Liver (tissue), 9 donors: ENCODE measurements around the gene PLA1A. TPM values are rescaled to one million over a fixed set of nuclear protein-coding genes. Genes with fewer than 3 reads are reported as not detected.

Source experiments
- DNase-seq: peaks from one replicate; pipeline ENCODE4 v3.0.0-alpha.2; 2017; ENCODE audit warnings: low spot score
- H3K27ac ChIP-seq, 2 donors: one replicate each; pipeline ENCODE4 v1.7.0; 2013; ENCODE audit warnings: inconsistent platforms in 2 of 2, low read length in 2 of 2, control low read depth in 1 of 2, low read depth in 1 of 2, mild to moderate bottlenecking in 1 of 2
- H3K27me3 ChIP-seq, 4 donors: one replicate each; pipeline versions ENCODE4 v1.6.1 to v1.7.0; 2013; ENCODE audit warnings: low read length in 3 of 4, inconsistent platforms in 1 of 4, mild to moderate bottlenecking in 1 of 4, moderate library complexity in 1 of 4; ENCODE audit not compliant: control insufficient read depth in 4 of 4, insufficient read depth in 4 of 4
- H3K36me3 ChIP-seq, 4 donors: one replicate each; pipeline versions ENCODE4 v1.6.1 to v1.7.0; 2013; ENCODE audit warnings: low read length in 3 of 4, mild to moderate bottlenecking in 3 of 4, low read depth in 1 of 4, moderate library complexity in 1 of 4; ENCODE audit not compliant: control insufficient read depth in 4 of 4, insufficient read depth in 3 of 4
- H3K4me1 ChIP-seq, 4 donors: one replicate each; pipeline versions ENCODE4 v1.6.1 to v1.7.0; 2013; ENCODE audit warnings: low read length in 3 of 4, mild to moderate bottlenecking in 3 of 4, moderate library complexity in 1 of 4; ENCODE audit not compliant: control insufficient read depth in 4 of 4, insufficient read depth in 4 of 4
- H3K4me3 ChIP-seq, 3 donors: one replicate each; pipeline versions ENCODE4 v1.6.1 to v1.7.0; 2013; ENCODE audit warnings: low read length in 3 of 3, control low read depth in 1 of 3, low read depth in 1 of 3, mild to moderate bottlenecking in 1 of 3
- H3K9ac ChIP-seq, 2 donors: one replicate each; pipeline ENCODE4 v1.7.0; 2013; ENCODE audit warnings: low read length in 2 of 2, mild to moderate bottlenecking in 2 of 2, moderate library complexity in 2 of 2, control low read depth in 1 of 2, low read depth in 1 of 2
- H3K9me3 ChIP-seq, 4 donors: one replicate each; pipeline versions ENCODE4 v1.6.1 to v1.7.0; 2013; ENCODE audit warnings: low read length in 3 of 4; ENCODE audit not compliant: control insufficient read depth in 4 of 4
- EGR1 ChIP-seq, 2 donors: IDR thresholded peaks; 2 replicates each; pipeline ENCODE4 v1.6.1; 2016 to 2018; ENCODE audit warnings: antibody characterized with exemption in 2 of 2, low read depth in 2 of 2
- FOXA1 ChIP-seq: IDR thresholded peaks from 2 replicates; pipeline ENCODE4 v1.6.1; 2016; ENCODE audit warnings: antibody characterized with exemption
- FOXA2 ChIP-seq: IDR thresholded peaks from 2 replicates; pipeline ENCODE4 v1.6.1; 2016; ENCODE audit warnings: antibody characterized with exemption
- GABPA ChIP-seq, 2 donors: IDR thresholded peaks in 1 of 2; conservative IDR thresholded peaks in 1 of 2; 2 replicates each; pipeline ENCODE4 v1.6.1; 2016; ENCODE audit warnings: antibody characterized with exemption in 2 of 2, mild to moderate bottlenecking in 1 of 2, moderate library complexity in 1 of 2
- HNF4A ChIP-seq, 2 donors: conservative IDR thresholded peaks; 2 replicates each; pipeline ENCODE4 v1.6.1; 2016; ENCODE audit warnings: antibody characterized with exemption in 2 of 2, mild to moderate bottlenecking in 2 of 2
- HNF4G ChIP-seq: IDR thresholded peaks from 2 replicates; pipeline ENCODE4 v1.6.1; 2016; ENCODE audit warnings: antibody characterized with exemption
- JUND ChIP-seq, 2 donors: IDR thresholded peaks; 2 replicates each; pipeline ENCODE4 v1.6.1; 2016; ENCODE audit warnings: antibody characterized with exemption in 2 of 2
- MAX ChIP-seq: IDR thresholded peaks from 2 replicates; pipeline ENCODE4 v1.6.1; 2016; ENCODE audit warnings: antibody characterized with exemption
- NR2F2 ChIP-seq: IDR thresholded peaks from 2 replicates; pipeline ENCODE4 v1.6.1; 2016; ENCODE audit warnings: antibody characterized with exemption
- RAD21 ChIP-seq, 2 donors: IDR thresholded peaks; 2 replicates each; pipeline ENCODE4 v1.6.1; 2016; ENCODE audit warnings: antibody characterized with exemption in 2 of 2, mild to moderate bottlenecking in 2 of 2
- RXRA ChIP-seq, 2 donors: IDR thresholded peaks; 2 replicates each; pipeline ENCODE4 v1.6.1; 2017 to 2018; ENCODE audit warnings: antibody characterized with exemption in 2 of 2, mild to moderate bottlenecking in 1 of 2
- SP1 ChIP-seq: IDR thresholded peaks from 2 replicates; pipeline ENCODE4 v1.6.1; 2018; ENCODE audit warnings: antibody characterized with exemption, mild to moderate bottlenecking
- TAF1 ChIP-seq: conservative IDR thresholded peaks from 2 replicates; pipeline ENCODE4 v1.6.1; 2016; ENCODE audit warnings: antibody characterized with exemption, mild to moderate bottlenecking
- YY1 ChIP-seq: IDR thresholded peaks from 2 replicates; pipeline ENCODE4 v1.6.1; 2016; ENCODE audit warnings: antibody characterized with exemption, mild to moderate bottlenecking
- WGBS: extraction: QIAGEN DNeasy Blood & Tissue Kit; methylation state at CpG from one replicate; pipeline ENCODE4 v1.1.7; 2013; 5-methylcytosine and 5-hydroxymethylcytosine counted together
- polyA plus RNA-seq, 2 donors: library from polyadenylated mRNA; stranded (reverse) in 1 of 2; unstranded in 1 of 2; fragments of 200-250 nt in 1 of 2; fragments of >200 nt in 1 of 2; fragmentation: Nextera tagmentation in 1 of 2; extraction: Ambion mirVana in 1 of 2; gene quantifications; one replicate each; pipeline versions ENCODE4 v1.2.1 to v1.2.3, GENCODE V29; 2013 to 2015
- total RNA-seq, 2 donors: library from RNA; depleted of rRNA; stranded (reverse); fragments of >200 nt; gene quantifications; one replicate each; pipeline ENCODE4 v1.2.3, GENCODE V29; 2014
- TF ChIP-seq, protein P1 (sequence below): IDR thresholded peaks from 2 replicates; pipeline ENCODE4 v1.6.1; 2016; ENCODE audit warnings: antibody characterized with exemption, mild to moderate bottlenecking
- TF ChIP-seq, protein P2 (sequence below): fragments of 150-350 bp; IDR thresholded peaks from 2 replicates; pipeline ENCODE4 v1.5.1; 2017; ENCODE audit warnings: improper control_type of control experiment, low read depth, low read length; ENCODE audit not compliant: missing input control
- TF ChIP-seq, protein P3 (sequence below): IDR thresholded peaks from 2 replicates; pipeline ENCODE4 v1.6.1; 2016; ENCODE audit warnings: antibody characterized with exemption
- donor health status: healthy.
- donor health status: healthy.
- donor health status: healthy.
- donor health status: healthy.
- donor health status: healthy.

Gene PLA1A, protein sequence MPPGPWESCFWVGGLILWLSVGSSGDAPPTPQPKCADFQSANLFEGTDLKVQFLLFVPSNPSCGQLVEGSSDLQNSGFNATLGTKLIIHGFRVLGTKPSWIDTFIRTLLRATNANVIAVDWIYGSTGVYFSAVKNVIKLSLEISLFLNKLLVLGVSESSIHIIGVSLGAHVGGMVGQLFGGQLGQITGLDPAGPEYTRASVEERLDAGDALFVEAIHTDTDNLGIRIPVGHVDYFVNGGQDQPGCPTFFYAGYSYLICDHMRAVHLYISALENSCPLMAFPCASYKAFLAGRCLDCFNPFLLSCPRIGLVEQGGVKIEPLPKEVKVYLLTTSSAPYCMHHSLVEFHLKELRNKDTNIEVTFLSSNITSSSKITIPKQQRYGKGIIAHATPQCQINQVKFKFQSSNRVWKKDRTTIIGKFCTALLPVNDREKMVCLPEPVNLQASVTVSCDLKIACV
- total RNA-seq = 10 to 100 TPM in 1 of 2 donors, 1 to 10 TPM in 1; 6.0 to 63.9 TPM
- polyA plus RNA-seq = 10 to 100 TPM; 30.6 to 35.4 TPM

DNA sequence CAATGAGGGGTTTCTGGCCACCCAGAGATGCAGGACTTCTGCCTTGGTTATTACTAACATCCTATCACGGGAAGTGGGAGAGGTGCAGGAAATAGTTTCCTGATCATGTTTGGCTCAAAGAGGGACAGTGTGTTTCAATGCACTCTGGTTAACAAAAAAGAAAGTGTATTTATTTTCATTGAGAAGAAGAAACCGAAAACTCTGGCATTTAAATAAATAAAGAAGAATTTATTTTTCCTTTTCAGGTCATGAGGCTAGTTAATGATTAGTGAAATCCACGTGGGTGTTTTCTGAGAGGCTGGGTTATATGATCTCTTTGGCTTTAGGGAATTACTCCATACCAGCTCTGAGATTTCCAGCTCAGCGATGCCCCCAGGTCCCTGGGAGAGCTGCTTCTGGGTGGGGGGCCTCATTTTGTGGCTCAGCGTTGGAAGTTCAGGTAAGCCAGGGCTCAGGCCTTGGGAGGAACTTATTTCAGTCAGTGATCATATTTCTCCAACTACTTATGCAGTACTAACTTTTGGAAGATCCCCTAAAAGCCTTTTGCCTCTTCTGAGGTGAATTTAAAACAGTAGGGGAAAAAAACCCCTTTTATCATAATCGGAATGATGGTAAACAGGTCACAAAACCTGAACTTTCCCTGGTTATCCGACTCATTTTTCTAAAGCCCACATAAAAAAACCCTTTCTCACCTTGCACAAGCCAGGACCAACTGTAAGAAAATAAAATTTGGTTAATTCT, at the start of gene PLA1A:
TSS of gene PLA1A (plus strand) at position 338 of the 741 bp plus-strand sequence. CDS start at position 367, 29 bp downstream.
- Histone ChIP-seq H3K4me3 (peak within 1 kb of the TSS; percentile 33 to 58 (median 34)), H3K9me3 (no peaks in the 10 kb centered on the region), H3K9ac (peak within 1 kb of the TSS; percentile 14 to 78), H3K36me3 (no peaks in the 10 kb centered on the region), H3K4me1 (peaks cover 2 to 42% (median 24%) of the 10 kb centered on the region in 4 donors), H3K27ac (peak within 1 kb of the TSS; percentile 78 to 86), H3K27me3 (no peaks in the 10 kb centered on the region)
- 28% methylated on average over 7 of the region's 7 CpGs for WGBS
- no peak for TF ChIP-seq FOXA1
- TF ChIP-seq RAD21 (IDR thresholded peaks at IDR 0.05) = peak; percentile 25 to 31
- TF ChIP-seq YY1 = peak; percentile 56
- TF ChIP-seq, protein P1, sequence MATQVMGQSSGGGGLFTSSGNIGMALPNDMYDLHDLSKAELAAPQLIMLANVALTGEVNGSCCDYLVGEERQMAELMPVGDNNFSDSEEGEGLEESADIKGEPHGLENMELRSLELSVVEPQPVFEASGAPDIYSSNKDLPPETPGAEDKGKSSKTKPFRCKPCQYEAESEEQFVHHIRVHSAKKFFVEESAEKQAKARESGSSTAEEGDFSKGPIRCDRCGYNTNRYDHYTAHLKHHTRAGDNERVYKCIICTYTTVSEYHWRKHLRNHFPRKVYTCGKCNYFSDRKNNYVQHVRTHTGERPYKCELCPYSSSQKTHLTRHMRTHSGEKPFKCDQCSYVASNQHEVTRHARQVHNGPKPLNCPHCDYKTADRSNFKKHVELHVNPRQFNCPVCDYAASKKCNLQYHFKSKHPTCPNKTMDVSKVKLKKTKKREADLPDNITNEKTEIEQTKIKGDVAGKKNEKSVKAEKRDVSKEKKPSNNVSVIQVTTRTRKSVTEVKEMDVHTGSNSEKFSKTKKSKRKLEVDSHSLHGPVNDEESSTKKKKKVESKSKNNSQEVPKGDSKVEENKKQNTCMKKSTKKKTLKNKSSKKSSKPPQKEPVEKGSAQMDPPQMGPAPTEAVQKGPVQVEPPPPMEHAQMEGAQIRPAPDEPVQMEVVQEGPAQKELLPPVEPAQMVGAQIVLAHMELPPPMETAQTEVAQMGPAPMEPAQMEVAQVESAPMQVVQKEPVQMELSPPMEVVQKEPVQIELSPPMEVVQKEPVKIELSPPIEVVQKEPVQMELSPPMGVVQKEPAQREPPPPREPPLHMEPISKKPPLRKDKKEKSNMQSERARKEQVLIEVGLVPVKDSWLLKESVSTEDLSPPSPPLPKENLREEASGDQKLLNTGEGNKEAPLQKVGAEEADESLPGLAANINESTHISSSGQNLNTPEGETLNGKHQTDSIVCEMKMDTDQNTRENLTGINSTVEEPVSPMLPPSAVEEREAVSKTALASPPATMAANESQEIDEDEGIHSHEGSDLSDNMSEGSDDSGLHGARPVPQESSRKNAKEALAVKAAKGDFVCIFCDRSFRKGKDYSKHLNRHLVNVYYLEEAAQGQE = peak; percentile 63
- peak; percentile 82 for TF ChIP-seq TAF1
- peak; percentile 51 for TF ChIP-seq FOXA2
- TF ChIP-seq JUND (IDR thresholded peaks at IDR 0.05) = no peak
- peak; percentile 12 for TF ChIP-seq NR2F2
- TF ChIP-seq EGR1 (IDR thresholded peaks at IDR 0.05; ENCODE audit: low read depth in 2 of 2) = no peak
- TF ChIP-seq SP1 = peak; percentile 46
- peak in 1 of 2 donors; percentile 35 for TF ChIP-seq HNF4A (conservative IDR thresholded peaks at IDR 0.05)
- DNase-seq = no peak

- no peaks in the 10 kb centered on the region for H3K4me1 ChIP-seq
- no peak overlapping the region for H3K4me3 ChIP-seq
- H3K9me3 ChIP-seq = no peaks in the 10 kb centered on the region
- DNase-seq = no peak
- H3K9ac ChIP-seq = no peak overlapping the region
- H3K27ac ChIP-seq = no peak overlapping the region
- no peaks in the 10 kb centered on the region for H3K36me3 ChIP-seq
- no peaks in the 10 kb centered on the region for H3K27me3 ChIP-seq
- 63% methylated on average over 3 of the region's 3 CpGs for WGBS
- TF ChIP-seq HNF4A (conservative IDR thresholded peaks at IDR 0.05) (no peak), RAD21 (IDR thresholded peaks at IDR 0.05) (no peak), YY1 (no peak), HNF4G (no peak), EGR1 (IDR thresholded peaks at IDR 0.05; ENCODE audit: low read depth in 2 of 2) (no peak), FOXA1 (no peak), GABPA (IDR thresholded peaks at IDR 0.05 in 1 of 2, conservative IDR thresholded peaks at IDR 0.05 in 1 of 2) (no peak), JUND (IDR thresholded peaks at IDR 0.05) (no peak), TAF1 (no peak), MAX (no peak), SP1 (no peak), FOXA2 (no peak), RXRA (IDR thresholded peaks at IDR 0.05) (no peak), NR2F2 (no peak)
- TF ChIP-seq, protein P2, sequence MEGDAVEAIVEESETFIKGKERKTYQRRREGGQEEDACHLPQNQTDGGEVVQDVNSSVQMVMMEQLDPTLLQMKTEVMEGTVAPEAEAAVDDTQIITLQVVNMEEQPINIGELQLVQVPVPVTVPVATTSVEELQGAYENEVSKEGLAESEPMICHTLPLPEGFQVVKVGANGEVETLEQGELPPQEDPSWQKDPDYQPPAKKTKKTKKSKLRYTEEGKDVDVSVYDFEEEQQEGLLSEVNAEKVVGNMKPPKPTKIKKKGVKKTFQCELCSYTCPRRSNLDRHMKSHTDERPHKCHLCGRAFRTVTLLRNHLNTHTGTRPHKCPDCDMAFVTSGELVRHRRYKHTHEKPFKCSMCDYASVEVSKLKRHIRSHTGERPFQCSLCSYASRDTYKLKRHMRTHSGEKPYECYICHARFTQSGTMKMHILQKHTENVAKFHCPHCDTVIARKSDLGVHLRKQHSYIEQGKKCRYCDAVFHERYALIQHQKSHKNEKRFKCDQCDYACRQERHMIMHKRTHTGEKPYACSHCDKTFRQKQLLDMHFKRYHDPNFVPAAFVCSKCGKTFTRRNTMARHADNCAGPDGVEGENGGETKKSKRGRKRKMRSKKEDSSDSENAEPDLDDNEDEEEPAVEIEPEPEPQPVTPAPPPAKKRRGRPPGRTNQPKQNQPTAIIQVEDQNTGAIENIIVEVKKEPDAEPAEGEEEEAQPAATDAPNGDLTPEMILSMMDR = no peak
- TF ChIP-seq, protein P3, sequence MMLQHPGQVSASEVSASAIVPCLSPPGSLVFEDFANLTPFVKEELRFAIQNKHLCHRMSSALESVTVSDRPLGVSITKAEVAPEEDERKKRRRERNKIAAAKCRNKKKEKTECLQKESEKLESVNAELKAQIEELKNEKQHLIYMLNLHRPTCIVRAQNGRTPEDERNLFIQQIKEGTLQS = no peak
- TF ChIP-seq, protein P1 = no peak
These were observed 49.3 kb upstream of the PLA1A start for GRCh38 chr3:119548341-119548740.
